ENCODE results near the gene OR52E5.

The OR52E5 gene

DNA sequence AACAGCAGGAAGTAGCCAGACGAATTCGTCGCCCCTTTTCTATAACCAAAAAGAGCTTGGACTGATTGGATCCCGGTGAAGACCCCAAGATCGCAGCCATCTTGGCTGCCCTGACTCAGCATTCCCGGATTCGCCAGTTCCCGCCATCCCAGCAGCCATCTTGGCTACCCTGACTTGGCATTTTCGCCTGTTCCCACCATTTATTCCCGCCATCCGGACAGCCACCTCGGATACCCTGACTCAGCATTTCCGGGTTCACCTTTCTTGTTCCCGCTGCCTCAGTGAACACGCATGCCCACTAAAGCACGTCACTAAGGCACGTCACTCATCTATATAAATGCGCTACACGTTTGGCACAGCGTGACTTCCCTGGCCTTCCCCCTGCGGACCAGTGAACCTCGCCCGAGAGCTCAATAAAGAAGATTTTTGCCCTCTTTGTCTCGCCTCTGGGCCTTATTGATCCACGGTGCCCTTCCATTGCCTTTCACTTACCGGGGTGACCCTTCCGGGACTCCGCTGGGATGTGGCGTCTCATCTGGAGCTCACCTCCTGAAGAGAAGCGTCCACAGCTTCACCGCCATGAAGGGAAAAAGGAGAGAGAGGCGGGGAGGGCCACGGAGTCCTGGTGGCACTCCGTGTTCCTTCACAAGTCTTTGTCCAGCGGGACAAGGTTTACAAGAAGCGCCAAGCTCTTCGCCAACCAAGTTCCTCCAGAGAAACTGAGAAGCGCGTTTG is 45.0 kb downstream of the OR52E5 start:
- DNase-seq, result no peak

DNA sequence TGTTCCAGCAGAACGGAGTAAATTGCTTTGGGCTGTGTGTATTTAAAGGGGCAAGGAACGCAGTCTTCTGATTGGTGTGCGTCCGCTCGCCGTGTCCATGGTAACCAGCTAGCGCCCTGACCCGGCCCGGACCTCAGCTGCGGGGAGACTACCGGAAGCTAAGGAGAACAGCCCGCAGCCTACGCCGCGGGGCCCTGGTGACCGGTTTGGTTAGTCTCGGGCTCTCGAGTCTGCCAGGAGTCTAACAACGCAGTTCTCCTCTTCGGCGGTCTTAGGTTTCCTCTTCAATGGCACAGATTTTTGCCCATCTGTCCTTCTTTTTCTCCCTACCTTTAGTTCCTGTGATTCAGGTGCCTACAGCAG is 45.6 kb downstream of the OR52E5 start:
- no peak for DNase-seq

DNA sequence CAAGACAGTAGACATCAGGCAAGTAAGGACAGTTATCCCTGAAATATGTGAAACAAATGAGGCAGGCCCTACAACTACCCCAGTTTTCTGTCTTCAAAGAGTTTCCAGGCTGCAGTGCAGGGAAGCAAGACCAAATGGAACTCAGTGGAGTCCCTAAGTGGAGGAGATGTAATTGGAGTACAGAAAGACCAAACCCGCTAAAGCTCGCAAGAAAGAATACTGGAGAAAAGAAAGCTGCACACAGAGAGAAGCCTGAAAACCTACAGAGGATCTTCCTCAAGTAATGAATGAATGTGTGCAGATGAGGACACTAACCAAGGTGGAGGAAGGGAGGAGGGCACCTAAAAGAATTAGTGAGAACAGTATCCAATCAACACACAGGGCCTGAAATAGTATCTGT is 47.7 kb downstream of the OR52E5 start:
- DNase-seq, result no peak

DNA sequence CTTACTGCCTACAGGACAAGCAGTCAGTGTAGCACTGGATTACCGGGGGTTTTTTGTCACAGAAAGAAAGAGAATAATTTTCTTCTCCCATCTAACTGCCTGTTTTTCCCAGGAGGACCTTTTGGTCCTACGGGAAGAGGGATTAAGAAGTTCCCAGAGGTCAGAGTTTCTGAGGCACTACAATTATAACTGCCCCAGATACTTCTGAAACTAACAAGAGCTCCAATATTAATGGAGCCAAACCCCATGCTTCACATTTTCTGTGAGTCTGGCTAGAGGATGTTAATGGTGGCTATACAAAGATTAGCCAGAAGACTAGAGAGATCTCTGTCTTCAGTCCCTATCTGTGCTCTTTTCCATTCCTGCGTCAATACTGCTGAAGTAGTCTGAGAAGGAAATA is 48.9 kb downstream of the OR52E5 start, which contains the start of gene OR56A3:
Gene OR56A3, plus strand, starts transcription at position 301 of the 400 bp plus-strand sequence. CDS start 5,096 bp downstream, outside the sequence.
- no peak for DNase-seq
